Stimulated activated memory B cell treated with anti-CD40 and anti-IgM and Interleukin-4, amounts not matched to agents 10 μg/mL and 1 μg/mL and 100 μg/mL, for 72 hours (primary cell): Measurements from ENCODE around the gene CDCA4.
A peak's percentile ranks its signal among the peaks of the same experiment; 100 is the strongest.

ENCODE experiments used
- ATAC-seq: fragments of 150-1000 bp; cut with Tn5 transposase; 2 replicates; pipeline ENCODE4 v1.10.0; 2021
- H3K27ac Mint-ChIP-seq: one replicate; pipeline ENCODE4 v1.8.0; 2022; ENCODE audit warnings: mild to moderate bottlenecking, mixed read lengths
- H3K27me3 Mint-ChIP-seq: one replicate; pipeline ENCODE4 v1.8.0; 2022; ENCODE audit warnings: mixed read lengths
- H3K36me3 Mint-ChIP-seq: one replicate; pipeline ENCODE4 v1.8.0; 2022; ENCODE audit warnings: mixed read lengths
- H3K4me1 Mint-ChIP-seq: one replicate; pipeline ENCODE4 v1.8.0; 2022; ENCODE audit warnings: mixed read lengths
- H3K4me3 Mint-ChIP-seq: one replicate; pipeline ENCODE4 v1.8.0; 2022; ENCODE audit warnings: mild to moderate bottlenecking, moderate library complexity, mixed read lengths
- H3K9me3 Mint-ChIP-seq: one replicate; pipeline ENCODE4 v1.8.0; 2022; ENCODE audit warnings: mixed read lengths

Gene CDCA4

GRCh38 chr14:105015242-105015641, 5.6 kb downstream of the CDCA4 start:
- H3K9me3 Mint-ChIP-seq, result no peaks in the 10 kb centered on the region
- H3K4me3 Mint-ChIP-seq, result no peak overlapping the region
- peak overlapping the region; percentile 27 for H3K27ac Mint-ChIP-seq
- no peaks in the 10 kb centered on the region for H3K27me3 Mint-ChIP-seq
- H3K36me3 Mint-ChIP-seq, result peaks cover 30% of the 10 kb centered on the region
- H3K4me1 Mint-ChIP-seq, result peaks cover 80% of the 10 kb centered on the region
- no peak for ATAC-seq

- Mint-ChIP-seq H3K4me1 (peaks cover 74% of the 10 kb centered on the region), H3K9me3 (no peaks in the 10 kb centered on the region), H3K4me3 (no peak overlapping the region), H3K36me3 (peaks cover 30% of the 10 kb centered on the region), H3K27me3 (no peaks in the 10 kb centered on the region), H3K27ac (peak overlapping the region; percentile 27)
- ATAC-seq, result no peak
Measured at GRCh38 chr14:105014631-105015030, 6.3 kb downstream of the CDCA4 start.

- ATAC-seq, result no peak
- no peaks in the 10 kb centered on the region for H3K9me3 Mint-ChIP-seq
- peaks cover 68% of the 10 kb centered on the region for H3K4me1 Mint-ChIP-seq
- H3K27me3 Mint-ChIP-seq, result no peaks in the 10 kb centered on the region
- peak overlapping the region; percentile 27 for H3K27ac Mint-ChIP-seq
- no peak overlapping the region for H3K4me3 Mint-ChIP-seq
- H3K36me3 Mint-ChIP-seq, result peaks cover 29% of the 10 kb centered on the region
Measured at GRCh38 chr14:105014032-105014431, 6.9 kb downstream of the CDCA4 start.

- no peak for ATAC-seq
Measured at GRCh38 chr14:105013150-105013785, 7.6 kb downstream of the CDCA4 start.

GRCh38 chr14:105012171-105012985, 8.5 kb downstream of the CDCA4 start:
- ATAC-seq, result peak; percentile 66
- no peak overlapping the region for H3K4me3 Mint-ChIP-seq
- H3K36me3 Mint-ChIP-seq, result peaks cover 25% of the 10 kb centered on the region
- H3K27ac Mint-ChIP-seq, result no peak overlapping the region
- no peaks in the 10 kb centered on the region for H3K9me3 Mint-ChIP-seq
- H3K4me1 Mint-ChIP-seq, result peaks cover 53% of the 10 kb centered on the region
- no peaks in the 10 kb centered on the region for H3K27me3 Mint-ChIP-seq

More at GRCh38 chr14:105013150-105013785, 7.6 kb downstream of the CDCA4 start:
- Mint-ChIP-seq H3K4me1 (peaks cover 62% of the 10 kb centered on the region), H3K36me3 (peaks cover 25% of the 10 kb centered on the region), H3K27ac (no peak overlapping the region), H3K9me3 (no peaks in the 10 kb centered on the region), H3K27me3 (no peaks in the 10 kb centered on the region), H3K4me3 (no peak overlapping the region)

GRCh38 chr14:105011312-105011990, 9.4 kb downstream of the CDCA4 start:
- Mint-ChIP-seq H3K36me3 (peaks cover 23% of the 10 kb centered on the region), H3K9me3 (no peaks in the 10 kb centered on the region), H3K27ac (no peak overlapping the region), H3K27me3 (no peaks in the 10 kb centered on the region), H3K4me1 (peaks cover 48% of the 10 kb centered on the region), H3K4me3 (no peak overlapping the region)
- no peak for ATAC-seq

GRCh38 chr14:105010891-105011291, 10.0 kb downstream of the CDCA4 start:
- Mint-ChIP-seq H3K4me1 (peaks cover 42% of the 10 kb centered on the region), H3K4me3 (no peak overlapping the region), H3K36me3 (peaks cover 20% of the 10 kb centered on the region), H3K9me3 (no peaks in the 10 kb centered on the region), H3K27me3 (no peaks in the 10 kb centered on the region), H3K27ac (no peak overlapping the region)
- ATAC-seq, result no peak

GRCh38 chr14:105010106-105010505, 10.8 kb downstream of the CDCA4 start:
- ATAC-seq, result no peak
- peaks cover 34% of the 10 kb centered on the region for H3K4me1 Mint-ChIP-seq
- no peak overlapping the region for H3K27ac Mint-ChIP-seq
- H3K36me3 Mint-ChIP-seq, result peaks cover 20% of the 10 kb centered on the region
- no peak overlapping the region for H3K4me3 Mint-ChIP-seq
- H3K9me3 Mint-ChIP-seq, result no peaks in the 10 kb centered on the region
- H3K27me3 Mint-ChIP-seq, result no peaks in the 10 kb centered on the region

- peaks cover 20% of the 10 kb centered on the region for H3K36me3 Mint-ChIP-seq
Measured at GRCh38 chr14:105007593-105008264, 13.2 kb downstream of the CDCA4 start.

GRCh38 chr14:105006831-105007592, 13.9 kb downstream of the CDCA4 start:
- no peaks in the 10 kb centered on the region for H3K9me3 Mint-ChIP-seq
- no peak overlapping the region for H3K27ac Mint-ChIP-seq
- no peak for ATAC-seq
- H3K4me3 Mint-ChIP-seq, result no peak overlapping the region
- H3K4me1 Mint-ChIP-seq, result peaks cover 4% of the 10 kb centered on the region
- peaks cover 18% of the 10 kb centered on the region for H3K36me3 Mint-ChIP-seq
- no peaks in the 10 kb centered on the region for H3K27me3 Mint-ChIP-seq

More at GRCh38 chr14:105007593-105008264, 13.2 kb downstream of the CDCA4 start:
- Mint-ChIP-seq H3K9me3 (no peaks in the 10 kb centered on the region), H3K27ac (no peak overlapping the region), H3K4me3 (no peak overlapping the region), H3K27me3 (no peaks in the 10 kb centered on the region), H3K4me1 (peaks cover 11% of the 10 kb centered on the region)
- ATAC-seq, result no peak

- Mint-ChIP-seq H3K36me3 (peaks cover 15% of the 10 kb centered on the region), H3K27ac (peak overlapping the region; percentile 59), H3K9me3 (no peaks in the 10 kb centered on the region), H3K4me3 (no peak overlapping the region), H3K4me1 (no peaks in the 10 kb centered on the region), H3K27me3 (no peaks in the 10 kb centered on the region)
- ATAC-seq, result no peak
Measured at GRCh38 chr14:105005929-105006830, 14.7 kb downstream of the CDCA4 start.

- no peak overlapping the region for H3K27ac Mint-ChIP-seq
- peaks cover 9% of the 10 kb centered on the region for H3K36me3 Mint-ChIP-seq
- no peaks in the 10 kb centered on the region for H3K27me3 Mint-ChIP-seq
- no peak overlapping the region for H3K4me3 Mint-ChIP-seq
- no peaks in the 10 kb centered on the region for H3K4me1 Mint-ChIP-seq
- no peak for ATAC-seq
- H3K9me3 Mint-ChIP-seq, result no peaks in the 10 kb centered on the region
Measured at GRCh38 chr14:105005329-105005928, 15.5 kb downstream of the CDCA4 start.

GRCh38 chr14:104999361-104999760, 21.5 kb downstream of the CDCA4 start:
- Mint-ChIP-seq H3K27ac (no peak overlapping the region), H3K4me3 (no peak overlapping the region), H3K27me3 (no peaks in the 10 kb centered on the region), H3K9me3 (no peaks in the 10 kb centered on the region), H3K4me1 (no peaks in the 10 kb centered on the region), H3K36me3 (no peaks in the 10 kb centered on the region)
- no peak for ATAC-seq
